ENCODE results near the gene TMX2.

Gene TMX2

DNA sequence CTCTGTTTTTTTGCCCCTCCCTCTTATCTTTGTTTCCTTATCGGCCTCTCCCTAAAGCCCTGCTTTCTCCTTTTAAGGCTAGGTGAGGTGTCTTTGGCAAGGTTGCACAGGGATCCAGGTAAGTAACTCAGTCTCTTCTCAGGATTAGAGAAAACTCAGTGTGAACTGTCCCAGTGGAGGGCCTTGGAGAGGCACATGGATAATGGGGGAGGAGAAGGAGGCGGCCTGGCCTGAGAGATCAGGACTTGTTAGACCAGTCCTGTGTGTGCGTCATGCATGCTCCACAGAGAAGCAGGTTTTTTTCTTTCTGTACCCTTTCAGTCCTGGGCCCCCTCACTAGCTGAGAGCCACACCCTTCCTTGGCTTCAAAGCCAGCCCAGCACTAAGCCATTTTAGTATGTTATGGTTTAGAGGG is 69.1 kb downstream of the TMX2 start:
- H3K27ac ChIP-seq (ENCODE audit: low read depth, low read length) = peak overlapping the region; percentile 99
- no peaks in the 10 kb centered on the region for H3K36me3 ChIP-seq (ENCODE audit: control insufficient read depth, insufficient read depth, low read length)
- no peaks in the 10 kb centered on the region for H3K9me3 ChIP-seq (ENCODE audit: control insufficient read depth, insufficient read depth, low read length)
- peaks cover 61% of the 10 kb centered on the region for H3K4me1 ChIP-seq (ENCODE audit: control insufficient read depth, insufficient read depth, low read length)
- H3K4me3 ChIP-seq (ENCODE audit: low read depth, low read length) = peak overlapping the region; percentile 33
- H3K27me3 ChIP-seq (ENCODE audit: control insufficient read depth, insufficient read depth, low read length) = no peaks in the 10 kb centered on the region
- peak overlapping the region; percentile 59 for H3K9ac ChIP-seq (ENCODE audit: low read depth, low read length)

DNA sequence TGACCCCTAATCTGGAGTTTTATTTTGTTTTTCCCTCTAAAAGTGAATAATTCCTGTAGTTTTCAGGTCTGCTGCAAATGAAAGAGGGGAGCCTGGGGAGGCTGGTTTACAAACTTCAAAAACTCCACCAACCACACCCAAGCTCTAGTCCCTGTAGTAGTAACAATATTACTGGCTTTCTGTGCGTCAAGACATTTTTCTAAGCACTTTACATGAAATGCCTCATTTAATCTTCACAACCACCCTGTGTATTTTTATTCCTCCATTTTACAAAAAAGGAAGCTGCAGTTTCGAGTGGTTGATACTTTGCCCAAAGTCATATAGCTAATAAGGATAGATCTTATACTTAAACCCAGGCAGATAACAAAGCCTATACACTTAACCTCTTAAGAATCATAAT is 72.7 kb downstream of the TMX2 start:
- Histone ChIP-seq H3K9me3 (ENCODE audit: control insufficient read depth, insufficient read depth, low read length) (no peaks in the 10 kb centered on the region), H3K9ac (ENCODE audit: low read depth, low read length) (no peak overlapping the region), H3K27ac (ENCODE audit: low read depth, low read length) (no peak overlapping the region), H3K4me3 (ENCODE audit: low read depth, low read length) (no peak overlapping the region), H3K27me3 (ENCODE audit: control insufficient read depth, insufficient read depth, low read length) (no peaks in the 10 kb centered on the region), H3K4me1 (ENCODE audit: control insufficient read depth, insufficient read depth, low read length) (peaks cover 47% of the 10 kb centered on the region), H3K36me3 (ENCODE audit: control insufficient read depth, insufficient read depth, low read length) (no peaks in the 10 kb centered on the region)

DNA sequence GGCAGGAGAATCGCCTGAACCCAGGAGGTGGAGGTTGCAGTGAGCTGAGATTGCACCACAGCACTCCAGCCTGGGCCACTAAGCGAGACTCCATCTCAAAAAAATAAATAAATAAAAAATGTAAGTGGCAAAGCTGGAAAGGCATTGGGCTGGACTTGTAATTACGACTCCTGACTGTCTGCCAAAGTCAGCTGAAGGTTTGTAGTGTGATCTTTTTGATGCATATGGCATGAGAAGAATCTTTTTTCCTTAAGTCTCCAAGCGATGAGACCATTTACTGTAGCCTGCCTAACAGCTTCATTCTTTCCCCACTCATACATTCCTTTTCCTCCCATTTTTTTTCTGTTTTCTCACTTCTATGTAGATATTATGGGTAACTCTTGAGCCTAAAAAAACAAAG is 74.0 kb downstream of the TMX2 start:
- no peak overlapping the region for H3K4me3 ChIP-seq (ENCODE audit: low read depth, low read length)
- no peaks in the 10 kb centered on the region for H3K9me3 ChIP-seq (ENCODE audit: control insufficient read depth, insufficient read depth, low read length)
- no peaks in the 10 kb centered on the region for H3K27me3 ChIP-seq (ENCODE audit: control insufficient read depth, insufficient read depth, low read length)
- peaks cover 7% of the 10 kb centered on the region for H3K36me3 ChIP-seq (ENCODE audit: control insufficient read depth, insufficient read depth, low read length)
- H3K4me1 ChIP-seq (ENCODE audit: control insufficient read depth, insufficient read depth, low read length) = peaks cover 37% of the 10 kb centered on the region
- H3K27ac ChIP-seq (ENCODE audit: low read depth, low read length) = no peak overlapping the region
- no peak overlapping the region for H3K9ac ChIP-seq (ENCODE audit: low read depth, low read length)

DNA sequence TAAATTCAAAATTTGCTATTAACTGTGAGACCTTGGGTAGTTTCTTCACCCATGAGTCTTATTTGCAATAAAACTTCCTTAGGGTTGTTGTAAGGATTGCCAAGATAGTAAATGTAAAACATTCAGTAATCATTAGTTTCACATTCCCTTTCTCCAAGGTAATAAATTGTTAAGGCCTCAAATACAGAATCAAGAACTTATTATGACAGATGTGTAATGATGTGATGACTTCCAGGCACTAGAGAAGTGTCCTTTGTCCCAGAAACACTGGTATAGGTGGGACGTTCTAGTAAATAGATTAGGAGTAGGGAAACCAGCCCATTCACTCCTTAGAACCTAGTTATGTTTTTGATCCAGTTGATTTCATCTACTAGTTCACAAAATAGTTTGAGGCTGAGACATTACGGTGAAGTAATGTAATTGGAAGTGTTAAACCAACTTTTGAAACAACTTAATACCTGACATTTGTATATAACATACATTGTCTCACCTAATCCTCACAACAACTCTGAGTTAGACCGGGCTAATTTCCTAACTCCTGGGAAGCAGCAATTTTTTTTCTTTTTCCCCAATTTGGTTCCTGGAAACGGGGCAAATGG is 74.7 kb downstream of the TMX2 start:
- Histone ChIP-seq H3K27me3 (ENCODE audit: control insufficient read depth, insufficient read depth, low read length) (no peaks in the 10 kb centered on the region), H3K9me3 (ENCODE audit: control insufficient read depth, insufficient read depth, low read length) (no peaks in the 10 kb centered on the region), H3K9ac (ENCODE audit: low read depth, low read length) (no peak overlapping the region), H3K4me1 (ENCODE audit: control insufficient read depth, insufficient read depth, low read length) (peaks cover 30% of the 10 kb centered on the region), H3K27ac (ENCODE audit: low read depth, low read length) (peak overlapping the region; percentile 29), H3K4me3 (ENCODE audit: low read depth, low read length) (no peak overlapping the region), H3K36me3 (ENCODE audit: control insufficient read depth, insufficient read depth, low read length) (peaks cover 13% of the 10 kb centered on the region)

DNA sequence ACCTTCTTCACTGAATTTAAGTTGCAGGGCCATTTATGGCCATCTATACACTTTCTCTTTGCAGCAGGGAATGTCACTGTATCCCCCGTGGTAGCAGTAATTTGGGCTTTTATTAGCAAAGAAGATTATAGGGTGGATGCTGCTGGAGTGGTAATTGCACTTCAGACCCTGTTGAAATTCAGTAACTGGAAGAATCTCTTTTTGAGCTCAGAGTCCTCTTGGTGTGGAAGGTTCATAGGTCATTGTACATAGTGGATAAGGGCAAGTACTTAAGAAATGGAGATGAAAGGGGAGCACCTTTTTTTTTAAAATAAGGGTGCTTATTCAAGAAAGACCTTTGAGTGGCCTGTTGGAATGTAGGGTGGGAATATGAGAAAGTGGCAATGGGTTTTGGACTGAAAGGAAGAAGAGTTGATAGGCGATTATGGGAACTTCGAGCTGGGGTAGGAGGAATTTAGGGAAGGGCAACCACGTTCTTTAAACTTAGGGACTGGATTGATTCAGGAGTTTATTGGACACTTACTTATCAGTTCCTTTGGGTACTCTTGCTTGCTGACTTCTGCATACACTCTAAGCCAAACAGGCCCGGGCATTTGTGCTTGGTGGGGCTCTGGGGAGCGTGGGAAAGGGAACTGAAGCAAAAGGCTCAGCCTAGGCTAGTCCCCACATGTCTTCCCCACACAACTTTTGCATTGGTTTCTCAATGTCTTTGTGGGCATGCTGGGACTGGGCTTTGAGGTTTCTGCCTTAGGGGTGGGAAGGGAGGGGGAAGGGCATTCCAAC is 75.7 kb downstream of the TMX2 start:
- Histone ChIP-seq H3K9me3 (ENCODE audit: control insufficient read depth, insufficient read depth, low read length) (no peaks in the 10 kb centered on the region), H3K4me3 (ENCODE audit: low read depth, low read length) (no peak overlapping the region), H3K36me3 (ENCODE audit: control insufficient read depth, insufficient read depth, low read length) (peaks cover 18% of the 10 kb centered on the region), H3K27ac (ENCODE audit: low read depth, low read length) (peak overlapping the region; percentile 54), H3K4me1 (ENCODE audit: control insufficient read depth, insufficient read depth, low read length) (peaks cover 25% of the 10 kb centered on the region), H3K27me3 (ENCODE audit: control insufficient read depth, insufficient read depth, low read length) (no peaks in the 10 kb centered on the region), H3K9ac (ENCODE audit: low read depth, low read length) (no peak overlapping the region)

DNA sequence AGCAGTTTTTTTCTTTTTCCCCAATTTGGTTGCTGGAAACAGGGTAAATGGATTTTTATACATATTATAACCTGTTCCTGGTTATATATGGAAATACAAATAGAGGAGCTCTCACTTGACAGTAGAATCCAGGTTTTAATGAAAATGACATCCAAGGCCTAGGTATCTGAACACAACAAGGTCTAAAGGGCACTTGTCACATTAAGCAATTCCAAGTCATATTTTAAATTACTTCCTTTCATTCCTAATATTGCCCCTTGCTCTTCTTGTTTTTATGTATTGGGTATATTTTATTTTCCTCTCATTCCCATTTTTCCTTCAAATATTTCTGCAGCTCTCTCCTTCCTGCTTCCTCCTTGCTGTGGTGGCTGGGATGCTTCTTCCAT is 76.3 kb downstream of the TMX2 start:
- Histone ChIP-seq H3K27ac (ENCODE audit: low read depth, low read length) (no peak overlapping the region), H3K27me3 (ENCODE audit: control insufficient read depth, insufficient read depth, low read length) (no peaks in the 10 kb centered on the region), H3K36me3 (ENCODE audit: control insufficient read depth, insufficient read depth, low read length) (peaks cover 24% of the 10 kb centered on the region), H3K4me1 (ENCODE audit: control insufficient read depth, insufficient read depth, low read length) (peaks cover 25% of the 10 kb centered on the region), H3K9ac (ENCODE audit: low read depth, low read length) (no peak overlapping the region), H3K9me3 (ENCODE audit: control insufficient read depth, insufficient read depth, low read length) (no peaks in the 10 kb centered on the region), H3K4me3 (ENCODE audit: low read depth, low read length) (no peak overlapping the region)

All from HUES48 (cell line).